CD4-positive, alpha-beta memory T cell (primary cell): ENCODE data around the gene IPO8. TPM values are rescaled to one million over a fixed set of nuclear protein-coding genes. Genes with fewer than 3 reads are reported as not detected.

Experiments
- CTCF ChIA-PET: fragments of 350-600 bp; sonication (Branson Sonifier 250); formaldehyde crosslinking; loops from one replicate; lab custom pipeline; 2021; ENCODE audit warnings: inconsistent platforms; ENCODE audit not compliant: partially characterized antibody; lab: Charles Lee
- POLR2A ChIA-PET: fragments of 350-600 bp; sonication (Branson Sonifier 250); formaldehyde crosslinking; loops from one replicate; lab custom pipeline; 2021; ENCODE audit not compliant: partially characterized antibody; lab: Charles Lee
- DNase-seq, 5 donors: peaks; one replicate each; pipeline versions ENCODE4 v3.0.0 to v3.0.0-alpha.2; 2020 to 2022; ENCODE audit warnings: mixed read lengths in 1 of 5
- H3K27ac ChIP-seq: one replicate; pipeline ENCODE4 v1.7.0; 2013; ENCODE audit warnings: low read depth, low read length
- H3K27me3 ChIP-seq: 2 replicates; pipeline ENCODE4 v1.7.0; 2013; ENCODE audit warnings: mild to moderate bottlenecking, low read length, moderate library complexity; ENCODE audit not compliant: insufficient read depth
- H3K36me3 ChIP-seq: 2 replicates; pipeline ENCODE4 v1.7.0; 2013; ENCODE audit warnings: mild to moderate bottlenecking, low read length, moderate library complexity; ENCODE audit not compliant: insufficient read depth
- H3K4me1 ChIP-seq: 2 replicates; pipeline ENCODE4 v1.7.0; 2013; ENCODE audit warnings: mild to moderate bottlenecking, low read length, moderate library complexity; ENCODE audit not compliant: insufficient read depth
- H3K4me3 ChIP-seq, 2 donors: one replicate each; pipeline ENCODE4 v1.7.0; 2013; ENCODE audit warnings: low read length in 2 of 2, mild to moderate bottlenecking in 1 of 2
- H3K9me3 ChIP-seq, 2 donors: one replicate each; pipeline ENCODE4 v1.7.0; 2013; ENCODE audit warnings: low read length in 2 of 2, control low read depth in 1 of 2; ENCODE audit not compliant: control insufficient read depth in 1 of 2
- H3K27ac Mint-ChIP-seq, 7 donors: one replicate each; pipeline ENCODE4 v1.8.0; 2020 to 2021; ENCODE audit warnings: mixed read lengths in 7 of 7, mild to moderate bottlenecking in 6 of 7, inconsistent platforms in 3 of 7, moderate library complexity in 3 of 7
- H3K27me3 Mint-ChIP-seq, 2 donors: one replicate each; pipeline ENCODE4 v1.8.0; 2020 to 2021; ENCODE audit warnings: mixed read lengths in 2 of 2
- H3K36me3 Mint-ChIP-seq, 2 donors: one replicate each; pipeline ENCODE4 v1.8.0; 2020 to 2021; ENCODE audit warnings: mixed read lengths in 2 of 2, inconsistent platforms in 1 of 2, mild to moderate bottlenecking in 1 of 2
- H3K4me1 Mint-ChIP-seq, 4 donors: one replicate each; pipeline ENCODE4 v1.8.0; 2020 to 2021; ENCODE audit warnings: mixed read lengths in 4 of 4, mild to moderate bottlenecking in 1 of 4
- H3K4me3 Mint-ChIP-seq, 8 donors: one replicate each; pipeline ENCODE4 v1.8.0; 2020 to 2021; ENCODE audit warnings: mixed read lengths in 8 of 8, mild to moderate bottlenecking in 7 of 8, moderate library complexity in 6 of 8, inconsistent platforms in 3 of 8
- H3K9me3 Mint-ChIP-seq, 8 donors: one replicate each; pipeline ENCODE4 v1.8.0; 2020 to 2021; ENCODE audit warnings: mixed read lengths in 8 of 8, mild to moderate bottlenecking in 5 of 8, inconsistent platforms in 3 of 8, moderate library complexity in 1 of 8
- intact Hi-C: fragments of 100-400 bp; cut with micrococcal nuclease; formaldehyde crosslinking; loops from one replicate; pipeline ENCODE4 v1.15.1; 2023
- polyA plus RNA-seq, 2 donors: library from polyadenylated mRNA; unstranded; fragments of 300-500 nt; fragmentation: Illumina TruSeq; gene quantifications; one replicate each; pipeline ENCODE4 v1.2.3, GENCODE V29; 2021
- total RNA-seq, 2 experiments: library from RNA; stranded (reverse); gene quantifications; one replicate each; pipeline ENCODE4 v1.2.3, GENCODE V29; 2021

The IPO8 gene
- total and polyA plus RNA-seq, 4 experiments from 2014 or later, result 7.9 to 60.5 (median 32.4) TPM

DNA sequence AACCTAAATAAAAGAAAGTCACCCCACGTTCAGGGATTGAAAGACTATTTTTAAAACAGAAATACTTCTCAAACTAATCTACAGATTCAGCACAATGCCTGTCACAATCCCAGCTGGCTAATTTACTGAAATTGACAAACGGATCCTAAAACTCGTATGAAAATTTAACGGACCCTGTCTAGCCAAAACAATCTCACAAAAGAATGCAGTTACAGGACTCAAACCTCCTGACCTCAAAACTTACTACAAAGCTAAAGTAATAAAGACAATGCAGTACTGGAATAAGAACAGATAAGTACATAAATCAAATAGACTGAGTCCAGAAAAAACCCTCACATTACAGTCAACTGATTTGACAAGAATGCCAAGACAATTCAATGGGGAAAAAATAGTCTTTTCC, 48.8 kb downstream of the IPO8 start:
- intact Hi-C loops, result no loop called here
- no peaks in the 10 kb centered on the region for H3K27me3 Mint-ChIP-seq
- ChIA-PET CTCF (no interaction called here), POLR2A (no interaction called here)
- DNase-seq, result no peak
- no peaks in the 10 kb centered on the region for H3K36me3 ChIP-seq
- H3K4me1 Mint-ChIP-seq, result peaks cover 0 to 6% (median 4%) of the 10 kb centered on the region in 4 donors
- H3K27ac ChIP-seq, result no peak overlapping the region
- H3K27me3 ChIP-seq, result no peaks in the 10 kb centered on the region
- H3K9me3 Mint-ChIP-seq, result no peaks in the 10 kb centered on the region
- H3K36me3 Mint-ChIP-seq, result peaks cover 40 to 51% of the 10 kb centered on the region in 2 donors
- no peaks in the 10 kb centered on the region for H3K9me3 ChIP-seq
- no peak overlapping the region for H3K4me3 ChIP-seq
- no peaks in the 10 kb centered on the region for H3K4me1 ChIP-seq
- H3K27ac Mint-ChIP-seq, result no peak overlapping the region
- no peak overlapping the region for H3K4me3 Mint-ChIP-seq

- H3K27ac Mint-ChIP-seq, result no peak overlapping the region
- Histone ChIP-seq H3K27me3 (no peaks in the 10 kb centered on the region), H3K36me3 (peaks cover 4% of the 10 kb centered on the region), H3K9me3 (no peaks in the 10 kb centered on the region), H3K4me3 (no peak overlapping the region), H3K4me1 (no peaks in the 10 kb centered on the region), H3K27ac (no peak overlapping the region)
- DNase-seq, result no peak
- ChIA-PET POLR2A (no interaction called here), CTCF (no interaction called here)
- no peak overlapping the region for H3K4me3 Mint-ChIP-seq
- H3K4me1 Mint-ChIP-seq, result peaks cover 0 to 6% (median 0%) of the 10 kb centered on the region in 4 donors
- intact Hi-C loops, result no loop called here
- H3K9me3 Mint-ChIP-seq, result no peaks in the 10 kb centered on the region
- peaks cover 41 to 48% of the 10 kb centered on the region in 2 donors for H3K36me3 Mint-ChIP-seq
- H3K27me3 Mint-ChIP-seq, result no peaks in the 10 kb centered on the region
Observed at GRCh38 chr12:30643366-30643765, 52.3 kb downstream of the IPO8 start.

- Mint-ChIP-seq H3K4me1 (peaks cover 0 to 2% (median 0%) of the 10 kb centered on the region in 4 donors), H3K36me3 (peaks cover 45 to 58% of the 10 kb centered on the region in 2 donors), H3K4me3 (no peak overlapping the region), H3K27me3 (no peaks in the 10 kb centered on the region), H3K9me3 (no peaks in the 10 kb centered on the region), H3K27ac (no peak overlapping the region)
- ChIA-PET POLR2A (no interaction called here), CTCF (interaction anchor here (0.9 to 1.5 kb wide), 3 partner anchors 8 to 167 kb away, joined by 3 to 4 read pairs (median 4); partner anchors contain the start of gene IPO8)
- no peaks in the 10 kb centered on the region for H3K27me3 ChIP-seq
- H3K4me3 ChIP-seq, result no peak overlapping the region
- intact Hi-C loops, result no loop called here
- peaks cover 4% of the 10 kb centered on the region for H3K36me3 ChIP-seq
- no peaks in the 10 kb centered on the region for H3K9me3 ChIP-seq
- no peak for DNase-seq
- H3K4me1 ChIP-seq, result no peaks in the 10 kb centered on the region
- no peak overlapping the region for H3K27ac ChIP-seq
Observed at GRCh38 chr12:30640392-30640791, 55.3 kb downstream of the IPO8 start.

DNA sequence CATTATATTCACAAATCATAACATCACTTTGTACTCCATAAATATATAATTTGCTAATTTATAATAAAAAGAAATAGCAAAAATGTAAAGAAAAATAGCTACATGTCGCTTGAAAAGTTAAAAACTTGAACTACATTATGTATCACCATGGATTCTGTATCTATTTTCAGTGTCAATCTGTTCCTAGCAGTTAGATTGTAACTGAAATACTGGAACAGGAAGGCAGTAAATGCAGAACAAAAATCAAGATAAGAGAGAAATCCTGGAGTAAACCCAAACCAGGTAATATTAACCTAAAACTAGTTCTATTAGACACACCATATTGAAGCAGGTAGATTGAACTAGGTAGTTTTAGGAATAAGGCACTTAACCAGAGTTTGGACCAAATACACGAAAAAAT, 60.3 kb downstream of the IPO8 start:
- no peak overlapping the region for H3K4me3 Mint-ChIP-seq
- ChIA-PET CTCF (no interaction called here), POLR2A (no interaction called here)
- H3K27me3 ChIP-seq, result no peaks in the 10 kb centered on the region
- H3K36me3 ChIP-seq, result peaks cover 23% of the 10 kb centered on the region
- no peak for DNase-seq
- H3K4me3 ChIP-seq, result no peak overlapping the region
- H3K36me3 Mint-ChIP-seq, result peaks cover 63 to 75% of the 10 kb centered on the region in 2 donors
- intact Hi-C loops, result no loop called here
- no peak overlapping the region for H3K27ac ChIP-seq
- no peaks in the 10 kb centered on the region for H3K9me3 ChIP-seq
- no peak overlapping the region for H3K27ac Mint-ChIP-seq
- H3K4me1 ChIP-seq, result no peaks in the 10 kb centered on the region
- no peaks in the 10 kb centered on the region for H3K27me3 Mint-ChIP-seq
- H3K4me1 Mint-ChIP-seq, result no peaks in the 10 kb centered on the region
- H3K9me3 Mint-ChIP-seq, result no peaks in the 10 kb centered on the region

DNA sequence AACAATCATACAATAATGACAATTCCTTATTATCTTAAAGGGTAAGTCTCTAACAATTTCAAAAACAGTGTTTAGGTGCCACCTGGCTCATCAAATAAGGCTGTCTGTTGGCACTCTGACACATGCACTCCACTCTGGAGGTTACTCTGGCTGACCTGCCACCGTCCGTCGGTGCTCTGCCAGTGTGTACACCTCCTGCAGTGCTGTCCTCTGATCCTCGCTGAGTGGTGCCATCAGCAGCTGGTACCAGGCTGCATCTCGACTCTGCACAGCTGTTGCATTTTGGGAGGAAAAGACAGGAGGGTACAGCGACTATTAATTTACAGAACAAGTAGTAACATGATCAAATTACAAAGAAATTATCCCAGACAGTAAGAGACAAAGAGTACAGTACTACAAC, 63.9 kb downstream of the IPO8 start:
- Histone ChIP-seq H3K27ac (no peak overlapping the region), H3K27me3 (no peaks in the 10 kb centered on the region), H3K36me3 (peaks cover 18% of the 10 kb centered on the region), H3K4me1 (no peaks in the 10 kb centered on the region), H3K9me3 (no peaks in the 10 kb centered on the region), H3K4me3 (no peak overlapping the region)
- CTCF ChIA-PET, result interaction anchor here (1.2 kb wide), 1 partner anchor 9 kb away, joined by 4 read pairs; no protein-coding TSS in a partner anchor
- Mint-ChIP-seq H3K9me3 (no peaks in the 10 kb centered on the region), H3K27ac (peak overlapping the region in 1 of 7 donors; percentile 20), H3K36me3 (peaks cover 49 to 72% of the 10 kb centered on the region in 2 donors), H3K27me3 (no peaks in the 10 kb centered on the region), H3K4me3 (no peak overlapping the region), H3K4me1 (no peaks in the 10 kb centered on the region)
- intact Hi-C loops, result no loop called here
- DNase-seq, result no peak
- POLR2A ChIA-PET, result no interaction called here

DNA sequence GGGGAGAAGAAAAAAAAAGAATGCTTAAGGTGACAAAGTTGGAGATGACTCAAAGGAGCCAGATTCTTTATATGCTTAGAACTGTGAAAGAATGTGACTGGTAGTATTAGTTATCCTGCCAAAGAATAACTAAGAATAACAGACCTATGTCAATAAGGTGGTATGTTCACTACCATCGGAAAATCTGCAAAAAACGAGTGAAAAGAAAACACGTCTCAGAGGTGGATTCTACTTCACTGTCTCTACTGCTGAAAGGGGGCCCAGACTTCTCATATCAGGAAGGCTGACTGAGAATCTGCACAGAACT, 64.7 kb downstream of the IPO8 start:
- H3K4me3 ChIP-seq, result no peak overlapping the region
- intact Hi-C loops, result no loop called here
- no peaks in the 10 kb centered on the region for H3K9me3 Mint-ChIP-seq
- no peak overlapping the region for H3K27ac ChIP-seq
- no peaks in the 10 kb centered on the region for H3K4me1 ChIP-seq
- no peak overlapping the region for H3K27ac Mint-ChIP-seq
- peaks cover 0 to 2% (median 0%) of the 10 kb centered on the region in 4 donors for H3K4me1 Mint-ChIP-seq
- no peaks in the 10 kb centered on the region for H3K9me3 ChIP-seq
- no peak overlapping the region for H3K4me3 Mint-ChIP-seq
- DNase-seq, result no peak
- ChIA-PET POLR2A (no interaction called here), CTCF (no interaction called here)
- peaks cover 45 to 64% of the 10 kb centered on the region in 2 donors for H3K36me3 Mint-ChIP-seq
- H3K27me3 ChIP-seq, result no peaks in the 10 kb centered on the region
- H3K27me3 Mint-ChIP-seq, result no peaks in the 10 kb centered on the region
- H3K36me3 ChIP-seq, result peaks cover 18% of the 10 kb centered on the region

- H3K36me3 Mint-ChIP-seq, result peaks cover 45 to 59% of the 10 kb centered on the region in 2 donors
Observed at GRCh38 chr12:30630076-30630978, 65.3 kb downstream of the IPO8 start.

More at GRCh38 chr12:30630076-30630978, 65.3 kb downstream of the IPO8 start:
- no peak overlapping the region for H3K4me3 Mint-ChIP-seq
- H3K9me3 ChIP-seq, result no peaks in the 10 kb centered on the region
- H3K4me1 ChIP-seq, result no peaks in the 10 kb centered on the region
- CTCF ChIA-PET, result interaction anchor here (0.9 kb wide), 1 partner anchor 9 kb away, joined by 3 read pairs; no protein-coding TSS in a partner anchor
- no peak overlapping the region for H3K27ac Mint-ChIP-seq
- intact Hi-C loops, result no loop called here
- H3K27me3 ChIP-seq, result no peaks in the 10 kb centered on the region
- no peaks in the 10 kb centered on the region for H3K27me3 Mint-ChIP-seq
- H3K4me1 Mint-ChIP-seq, result peaks cover 0 to 2% (median 0%) of the 10 kb centered on the region in 4 donors
- no peak for DNase-seq
- H3K9me3 Mint-ChIP-seq, result no peaks in the 10 kb centered on the region
- POLR2A ChIA-PET, result no interaction called here
- H3K4me3 ChIP-seq, result no peak overlapping the region
- H3K36me3 ChIP-seq, result peaks cover 18% of the 10 kb centered on the region
- no peak overlapping the region for H3K27ac ChIP-seq
